ENCODE results near the gene TEAD1. TPM values are rescaled to one million over a fixed set of nuclear protein-coding genes. Genes with fewer than 3 reads are reported as not detected.

TEAD1 gene
- total and polyA plus RNA-seq, 9 of the 15 experiments (the other 6 are each of a cell fraction or from before 2014, with no cell fraction given) = 1.7 to 17.7 (median 10.8) TPM

- TF ChIP-seq, protein P1, sequence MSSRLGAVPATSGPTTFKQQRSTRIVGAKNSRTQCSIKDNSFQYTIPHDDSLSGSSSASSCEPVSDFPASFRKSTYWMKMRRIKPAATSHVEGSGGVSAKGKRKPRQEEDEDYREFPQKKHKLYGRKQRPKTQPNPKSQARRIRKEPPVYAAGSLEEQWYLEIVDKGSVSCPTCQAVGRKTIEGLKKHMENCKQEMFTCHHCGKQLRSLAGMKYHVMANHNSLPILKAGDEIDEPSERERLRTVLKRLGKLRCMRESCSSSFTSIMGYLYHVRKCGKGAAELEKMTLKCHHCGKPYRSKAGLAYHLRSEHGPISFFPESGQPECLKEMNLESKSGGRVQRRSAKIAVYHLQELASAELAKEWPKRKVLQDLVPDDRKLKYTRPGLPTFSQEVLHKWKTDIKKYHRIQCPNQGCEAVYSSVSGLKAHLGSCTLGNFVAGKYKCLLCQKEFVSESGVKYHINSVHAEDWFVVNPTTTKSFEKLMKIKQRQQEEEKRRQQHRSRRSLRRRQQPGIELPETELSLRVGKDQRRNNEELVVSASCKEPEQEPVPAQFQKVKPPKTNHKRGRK (tag; IDR thresholded peaks at IDR 0.05) = no peak
- no peak for TF ChIP-seq HINFP (tag; conservative IDR thresholded peaks at IDR 0.05; ENCODE audit: low read depth)
- peak; percentile 65 for TF ChIP-seq SMARCA4 (IDR thresholded peaks at IDR 0.05)
- no peak for TF ChIP-seq MTA1 (IDR thresholded peaks at IDR 0.05; ENCODE audit: borderline replicate concordance)
- no peak for TF ChIP-seq CBX5 (IDR thresholded peaks at IDR 0.05; ENCODE audit: borderline replicate concordance, low read depth)
- peak in 1 of 2 experiments; percentile 63; a peak in 1 of 4 replicates for TF ChIP-seq KDM1A (IDR thresholded peaks at IDR 0.05)
- TF ChIP-seq ZNF3 (CRISPR knock-in tag; IDR thresholded peaks at IDR 0.05) = no peak
- TF ChIP-seq CHD2 (IDR thresholded peaks at IDR 0.05; ENCODE audit: low read depth, low read length) = no peak
- TF ChIP-seq, protein P2, sequence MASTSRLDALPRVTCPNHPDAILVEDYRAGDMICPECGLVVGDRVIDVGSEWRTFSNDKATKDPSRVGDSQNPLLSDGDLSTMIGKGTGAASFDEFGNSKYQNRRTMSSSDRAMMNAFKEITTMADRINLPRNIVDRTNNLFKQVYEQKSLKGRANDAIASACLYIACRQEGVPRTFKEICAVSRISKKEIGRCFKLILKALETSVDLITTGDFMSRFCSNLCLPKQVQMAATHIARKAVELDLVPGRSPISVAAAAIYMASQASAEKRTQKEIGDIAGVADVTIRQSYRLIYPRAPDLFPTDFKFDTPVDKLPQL (IDR thresholded peaks at IDR 0.05; ENCODE audit: extremely low read depth, insufficient read length) = no peak
- peak; percentile 31; the same call in 1 of the 2 replicates for TF ChIP-seq NFIC (IDR thresholded peaks at IDR 0.05)
- TF ChIP-seq STAT6 (CRISPR knock-in tag; IDR thresholded peaks at IDR 0.05) = no peak
- TF ChIP-seq ZFP30 (CRISPR knock-in tag; IDR thresholded peaks at IDR 0.05; ENCODE audit: borderline replicate concordance) = no peak
- TF ChIP-seq ELF4 (CRISPR knock-in tag; IDR thresholded peaks at IDR 0.05) = no peak
- TF ChIP-seq TBL1XR1 (IDR thresholded peaks at IDR 0.05; ENCODE audit: low read length in 2 of 2) = no peak
- TF ChIP-seq, protein P3, sequence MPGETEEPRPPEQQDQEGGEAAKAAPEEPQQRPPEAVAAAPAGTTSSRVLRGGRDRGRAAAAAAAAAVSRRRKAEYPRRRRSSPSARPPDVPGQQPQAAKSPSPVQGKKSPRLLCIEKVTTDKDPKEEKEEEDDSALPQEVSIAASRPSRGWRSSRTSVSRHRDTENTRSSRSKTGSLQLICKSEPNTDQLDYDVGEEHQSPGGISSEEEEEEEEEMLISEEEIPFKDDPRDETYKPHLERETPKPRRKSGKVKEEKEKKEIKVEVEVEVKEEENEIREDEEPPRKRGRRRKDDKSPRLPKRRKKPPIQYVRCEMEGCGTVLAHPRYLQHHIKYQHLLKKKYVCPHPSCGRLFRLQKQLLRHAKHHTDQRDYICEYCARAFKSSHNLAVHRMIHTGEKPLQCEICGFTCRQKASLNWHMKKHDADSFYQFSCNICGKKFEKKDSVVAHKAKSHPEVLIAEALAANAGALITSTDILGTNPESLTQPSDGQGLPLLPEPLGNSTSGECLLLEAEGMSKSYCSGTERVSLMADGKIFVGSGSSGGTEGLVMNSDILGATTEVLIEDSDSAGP (CRISPR knock-in tag; IDR thresholded peaks at IDR 0.05) = no peak
- TF ChIP-seq SMARCE1 (IDR thresholded peaks at IDR 0.05) = peak; percentile 78
- no peak for TF ChIP-seq YBX1 (IDR thresholded peaks at IDR 0.05)
- TF ChIP-seq CTBP1 (IDR thresholded peaks at IDR 0.05; ENCODE audit: borderline replicate concordance) = peak; percentile 17; the same call in 1 of the 2 replicates
- no peak for TF ChIP-seq TEAD4 (IDR thresholded peaks at IDR 0.05; ENCODE audit: low read length)
- no peak for TF ChIP-seq TEAD4 (CRISPR knock-in tag; IDR thresholded peaks at IDR 0.05; ENCODE audit: borderline replicate concordance)
- no peak for TF ChIP-seq ZKSCAN1 (IDR thresholded peaks at IDR 0.05; ENCODE audit: low read depth, low read length)
- TF ChIP-seq FUS (optimal IDR thresholded peaks at IDR 0.05; ENCODE audit: low read depth, low read length) = no peak
These were observed 51.9 kb downstream of the TEAD1 start (continued) for GRCh38 chr11:12725863-12726682.
